B cell (primary cell): Measurements from ENCODE around the gene OXNAD1. TPM values are rescaled to one million over a fixed set of nuclear protein-coding genes. Genes with fewer than 3 reads are reported as not detected.
A peak's percentile ranks its signal among the peaks of the same experiment; 100 is the strongest.

Experiments used
- ATAC-seq: fragments of 200-7000 bp; cut with Tn5 transposase; one replicate; pipeline ENCODE4 v1.10.0; 2021; ENCODE audit warnings: low read depth, mild to moderate bottlenecking, moderate number of reproducible peaks, moderate library complexity
- CTCF ChIA-PET: fragments of 350-600 bp; sonication (Branson Sonifier 250); formaldehyde crosslinking; loops from one replicate; lab custom pipeline; 2021; ENCODE audit warnings: antibody characterized with exemption, inconsistent platforms; lab: Charles Lee
- POLR2A ChIA-PET: fragments of 350-600 bp; sonication (Branson Sonifier 250); formaldehyde crosslinking; loops from one replicate; lab custom pipeline; 2021; ENCODE audit warnings: antibody characterized with exemption; lab: Charles Lee
- DNase-seq: peaks from one replicate; pipeline ENCODE4 v3.0.0; 2013
- H2AFZ ChIP-seq: 2 replicates; pipeline ENCODE4 v1.6.1; 2012; ENCODE audit warnings: mild to moderate bottlenecking, low read depth, low read length; ENCODE audit not compliant: insufficient read depth, poor library complexity, severe bottlenecking
- H3K27ac ChIP-seq, 2 donors: 1 replicate in 1 of 2; 2 replicates in 1 of 2; pipeline ENCODE4 v1.5.1; 2012 to 2013; ENCODE audit warnings: low read length in 2 of 2, mild to moderate bottlenecking in 2 of 2, moderate library complexity in 1 of 2
- H3K27me3 ChIP-seq, 4 experiments: fragments of 200-600 bp in 1 of 4; sonication (generic) in 1 of 4; replicated peaks in 1 of 4; 1 replicate in 2 of 4; 2 replicates in 2 of 4; pipeline versions ENCODE4 v1.6.1 to v1.7.0; 2013 to 2016; ENCODE audit warnings: low read length in 3 of 4, mild to moderate bottlenecking in 2 of 4, mixed read lengths in 1 of 4, moderate library complexity in 1 of 4; ENCODE audit not compliant: insufficient read depth in 4 of 4, control insufficient read depth in 3 of 4; ENCODE audit errors: control extremely low read depth in 1 of 4
- H3K36me3 ChIP-seq, 2 experiments: replicated peaks in 1 of 2; 1 replicate in 1 of 2; 2 replicates in 1 of 2; pipeline versions ENCODE4 v1.6.1 to v1.7.1; 2013; ENCODE audit warnings: low read length in 1 of 2; ENCODE audit not compliant: insufficient read depth in 2 of 2, control insufficient read depth in 1 of 2; ENCODE audit errors: control extremely low read depth in 1 of 2, extremely low read depth in 1 of 2
- H3K4me1 ChIP-seq, 2 donors: fragments of 200-600 bp in 1 of 2; sonication (generic) in 1 of 2; 1 replicate in 1 of 2; 2 replicates in 1 of 2; pipeline versions ENCODE4 v1.5.1 to v1.6.1; 2013 to 2017; ENCODE audit warnings: low read length in 2 of 2; ENCODE audit not compliant: control insufficient read depth in 2 of 2, insufficient read depth in 2 of 2
- H3K4me2 ChIP-seq: replicated peaks from 2 replicates; pipeline ENCODE3; 2012; ENCODE audit warnings: mild to moderate bottlenecking, low read depth, low read length; ENCODE audit not compliant: poor library complexity, severe bottlenecking
- H3K4me3 ChIP-seq, 5 experiments: fragments of 200-600 bp in 1 of 5; sonication (generic) in 1 of 5; 1 replicate in 3 of 5; 2 replicates in 2 of 5; pipeline versions ENCODE4 v1.5.1 to v1.7.0; 2011 to 2016; ENCODE audit warnings: low read length in 4 of 5, mild to moderate bottlenecking in 4 of 5, low read depth in 2 of 5, control low read depth in 1 of 5, moderate library complexity in 1 of 5; ENCODE audit not compliant: insufficient read depth in 1 of 5; ENCODE audit errors: control extremely low read depth in 1 of 5, extremely low read depth in 1 of 5
- H3K79me2 ChIP-seq: fragments of 200-600 bp; sonication (generic); one replicate; pipeline ENCODE4 v1.6.0; 2016; ENCODE audit warnings: low read length; ENCODE audit not compliant: control insufficient read depth, insufficient read depth
- H3K9ac ChIP-seq: fragments of 200-600 bp; sonication (generic); 2 replicates; pipeline ENCODE4 v1.6.1; 2017; ENCODE audit warnings: mild to moderate bottlenecking, low read length, moderate library complexity
- H3K9me3 ChIP-seq, 3 donors: one replicate each; pipeline versions ENCODE4 v1.6.1 to v1.7.1; 2013; ENCODE audit warnings: low read length in 2 of 3; ENCODE audit not compliant: control insufficient read depth in 2 of 3, insufficient read depth in 1 of 3; ENCODE audit errors: control extremely low read depth in 1 of 3
- H4K20me1 ChIP-seq: 2 replicates; pipeline ENCODE4 v1.6.0; 2012; ENCODE audit warnings: mild to moderate bottlenecking, low read length; ENCODE audit not compliant: insufficient read depth, control insufficient read depth, poor library complexity, severe bottlenecking
- H3K27ac Mint-ChIP-seq: one replicate; pipeline ENCODE4 v1.8.0; 2021; ENCODE audit warnings: mixed read lengths
- H3K27me3 Mint-ChIP-seq: one replicate; pipeline ENCODE4 v1.8.0; 2021; ENCODE audit warnings: mixed read lengths
- H3K4me1 Mint-ChIP-seq: one replicate; pipeline ENCODE4 v1.8.0; 2021; ENCODE audit warnings: mixed read lengths
- H3K4me3 Mint-ChIP-seq: one replicate; pipeline ENCODE4 v1.8.0; 2021; ENCODE audit warnings: mixed read lengths
- H3K9me3 Mint-ChIP-seq: one replicate; pipeline ENCODE4 v1.8.0; 2022; ENCODE audit warnings: mixed read lengths; ENCODE audit not compliant: insufficient read depth
- CTCF ChIP-seq: fragments of 200-600 bp; IDR thresholded peaks from one replicate; pipeline ENCODE4 v1.8.0; 2022; ENCODE audit warnings: antibody characterized with exemption, mild to moderate bottlenecking
- EZH2 ChIP-seq: IDR thresholded peaks from 2 replicates; pipeline ENCODE4 v1.6.1; 2012; ENCODE audit warnings: borderline replicate concordance, low read depth, mild to moderate bottlenecking, moderate library complexity, low read length; ENCODE audit not compliant: insufficient read depth, poor library complexity, severe bottlenecking
- WGBS: methylation state at CpG from one replicate; pipeline ENCODE4 v1.1.5; 2013; ENCODE audit warnings: missing lambda C conversion rate; ENCODE audit not compliant: insufficient coverage; 5-methylcytosine and 5-hydroxymethylcytosine counted together
- intact Hi-C: fragments of 100-400 bp; cut with micrococcal nuclease; formaldehyde crosslinking; loops from one replicate; pipeline ENCODE4 v1.10.0; 2022
- polyA plus RNA-seq: library from polyadenylated mRNA; depleted of rRNA; stranded (reverse); fragments of >200 nt; gene quantifications from 2 replicates; pipeline ENCODE4 v1.2.3, GENCODE V29; 2012
- total RNA-seq, 2 donors: library from RNA; stranded (reverse); fragments of 120-200 nt in 1 of 2; gene quantifications; 1 replicate in 1 of 2; 2 replicates in 1 of 2; pipeline versions ENCODE4 v1.2.3 to v1.2.4, GENCODE V29; 2013 to 2022

Gene OXNAD1
- total and polyA plus RNA-seq, 2 donors (not counting 1 experiment from before 2014, with no cell fraction given): 4.0 to 12.3 TPM

GRCh38 chr3:16265455-16265786, 409 bp downstream of the OXNAD1 start:
- POLR2A ChIA-PET: interaction anchor here (0.6 to 1.8 kb wide), 3 partner anchors 247 to 696 kb away, joined by 3 to 6 read pairs (median 5); partner anchors contain the start of gene RFTN1
- no peaks in the 10 kb centered on the region for H3K9me3 Mint-ChIP-seq
- H3K9ac ChIP-seq: peak overlapping the region; percentile 96
- peaks cover 5% of the 10 kb centered on the region for H4K20me1 ChIP-seq
- peak overlapping the region; percentile 87 for H3K4me2 ChIP-seq
- WGBS: 0% methylated on average over 3 of the region's 6 CpGs
- DNase-seq (no peak), ATAC-seq (no peak)
- intact Hi-C loops: loop anchor here (1.0 to 10.0 kb wide), 10 partner anchors 107 to 1477 kb away; partner anchors contain the start of genes BTD, CAPN7, EAF1 and HACL1
- H3K79me2 ChIP-seq: peaks cover 56% of the 10 kb centered on the region
- peak overlapping the region; percentile 85 to 97 for H3K27ac ChIP-seq
- H3K27me3 Mint-ChIP-seq: no peaks in the 10 kb centered on the region
- peaks cover 3 to 5% of the 10 kb centered on the region in 2 experiments for H3K36me3 ChIP-seq
- H3K4me1 Mint-ChIP-seq: peaks cover 25% of the 10 kb centered on the region
- H3K4me1 ChIP-seq: peaks cover 12 to 13% of the 10 kb centered on the region in 2 donors
- no peaks in the 10 kb centered on the region for H3K9me3 ChIP-seq
- H3K4me3 Mint-ChIP-seq: peak overlapping the region; percentile 99
- TF ChIP-seq EZH2 (no peak), CTCF (no peak)
- H3K4me3 ChIP-seq: peak overlapping the region; percentile 80 to 97 (median 90)
- peak overlapping the region; percentile 99 for H3K27ac Mint-ChIP-seq
- CTCF ChIA-PET: interaction anchor here (1.0 to 7.6 kb wide), 5 partner anchors 9 to 924 kb away, joined by 3 to 76 read pairs (median 3); no protein-coding TSS in a partner anchor
- H3K27me3 ChIP-seq: no peaks in the 10 kb centered on the region
- peak overlapping the region; percentile 98 for H2AFZ ChIP-seq

GRCh38 chr3:16266714-16267113, 1.7 kb downstream of the OXNAD1 start:
- no peak overlapping the region for H3K9ac ChIP-seq
- POLR2A ChIA-PET: no interaction called here

More at GRCh38 chr3:16266714-16267113, 1.7 kb downstream of the OXNAD1 start:
- H3K27ac ChIP-seq: no peak overlapping the region
- no peak overlapping the region for H3K4me2 ChIP-seq
- H3K9me3 Mint-ChIP-seq: no peaks in the 10 kb centered on the region
- no peaks in the 10 kb centered on the region for H3K27me3 Mint-ChIP-seq
- peaks cover 12 to 13% of the 10 kb centered on the region in 2 donors for H3K4me1 ChIP-seq
- CTCF ChIA-PET: interaction anchor here (6.3 to 7.6 kb wide), 2 partner anchors 24 to 286 kb away, joined by 76 read pairs; no protein-coding TSS in a partner anchor
- peaks cover 8 to 9% of the 10 kb centered on the region in 2 experiments for H3K36me3 ChIP-seq
- H4K20me1 ChIP-seq: peaks cover 5% of the 10 kb centered on the region
- H3K4me3 Mint-ChIP-seq: peak overlapping the region; percentile 8
- H3K9me3 ChIP-seq: no peaks in the 10 kb centered on the region
- H3K79me2 ChIP-seq: peaks cover 56% of the 10 kb centered on the region
- DNase-seq: no peak
- no peak for TF ChIP-seq EZH2
- TF ChIP-seq CTCF: no peak
- intact Hi-C loops: loop anchor here (5.0 to 10.0 kb wide), 3 partner anchors 106 to 966 kb away; partner anchors contain the start of genes EAF1 and METTL6
- WGBS: no CpG with 5 or more reads among the region's 3 CpGs
- H3K27ac Mint-ChIP-seq: no peak overlapping the region
- ATAC-seq: no peak
- no peaks in the 10 kb centered on the region for H3K27me3 ChIP-seq
- peaks cover 25% of the 10 kb centered on the region for H3K4me1 Mint-ChIP-seq
- no peak overlapping the region for H2AFZ ChIP-seq
- H3K4me3 ChIP-seq: no peak overlapping the region
